HK-2 (cell line): ENCODE results near the gene SLC9C2.
"Not testable (repeated sequence)": the region's sequence is repeated elsewhere in the genome, so short reads cannot be mapped to it uniquely, and the experiment has no call there.

Source experiments
- DNase-seq: peaks from one replicate; pipeline ENCODE4 v3.0.0-alpha.2; 2018; ENCODE audit not compliant: unreplicated experiment

Gene SLC9C2

DNA sequence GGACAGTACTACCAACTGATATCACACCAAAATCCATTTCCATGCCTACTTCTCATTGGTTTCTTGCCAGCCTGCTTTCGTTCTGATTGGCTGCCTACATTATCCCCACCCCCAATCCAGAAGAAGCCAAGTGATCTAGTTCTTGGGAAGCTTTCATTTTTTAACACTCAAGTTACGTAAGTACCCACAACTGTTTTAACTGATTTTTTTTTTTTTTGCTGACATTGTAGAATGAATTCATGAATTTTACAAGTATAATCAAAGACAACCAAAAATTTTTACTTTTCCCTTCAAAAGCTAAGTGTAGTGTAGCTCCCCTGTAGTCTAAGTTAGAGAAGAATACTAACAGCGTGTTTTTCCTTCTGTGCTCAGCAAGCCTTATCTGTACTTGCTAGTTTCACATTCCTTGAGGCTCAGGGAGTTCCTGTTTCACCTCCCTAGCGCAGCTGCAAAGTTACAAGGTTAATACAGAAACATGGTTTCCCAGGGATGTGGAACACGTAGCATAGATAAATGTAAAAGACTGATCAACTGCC lies at the start of gene SLC9C2:
Gene SLC9C2, minus strand, starts transcription at position 17 of the 536 bp plus-strand sequence. CDS start 1,296 bp downstream, outside the sequence.
- DNase-seq = no peak

- no peak for DNase-seq
Measured at GRCh38 chr1:173648880-173649605, 46.2 kb upstream of the SLC9C2 start.

DNA sequence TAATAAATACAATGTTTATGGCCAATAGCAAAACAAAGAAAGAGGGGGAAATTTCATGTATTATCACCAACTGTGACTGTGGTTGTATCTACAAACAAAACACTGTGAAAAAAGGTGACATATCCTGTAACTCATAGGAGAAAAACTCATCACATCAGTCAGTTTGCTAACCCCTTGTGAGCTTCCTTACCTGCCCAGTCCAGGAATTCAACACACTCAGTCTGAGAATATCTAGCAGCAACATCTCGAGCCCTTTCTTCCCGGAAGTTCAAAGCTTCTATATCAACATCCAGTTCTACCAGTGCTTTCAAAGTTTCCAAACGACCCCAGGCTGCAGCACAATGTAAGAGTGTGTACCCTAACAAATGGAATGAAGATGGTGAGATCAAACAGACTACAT lies 43.8 kb upstream of the SLC9C2 start:
- DNase-seq = no peak

- not testable (repeated sequence) for DNase-seq
Measured at GRCh38 chr1:173642450-173643139, 39.7 kb upstream of the SLC9C2 start.

- no peak for DNase-seq
Measured at GRCh38 chr1:173639102-173639501, 36.2 kb upstream of the SLC9C2 start.

- no peak for DNase-seq
Measured at GRCh38 chr1:173638043-173639021, 35.5 kb upstream of the SLC9C2 start.

DNA sequence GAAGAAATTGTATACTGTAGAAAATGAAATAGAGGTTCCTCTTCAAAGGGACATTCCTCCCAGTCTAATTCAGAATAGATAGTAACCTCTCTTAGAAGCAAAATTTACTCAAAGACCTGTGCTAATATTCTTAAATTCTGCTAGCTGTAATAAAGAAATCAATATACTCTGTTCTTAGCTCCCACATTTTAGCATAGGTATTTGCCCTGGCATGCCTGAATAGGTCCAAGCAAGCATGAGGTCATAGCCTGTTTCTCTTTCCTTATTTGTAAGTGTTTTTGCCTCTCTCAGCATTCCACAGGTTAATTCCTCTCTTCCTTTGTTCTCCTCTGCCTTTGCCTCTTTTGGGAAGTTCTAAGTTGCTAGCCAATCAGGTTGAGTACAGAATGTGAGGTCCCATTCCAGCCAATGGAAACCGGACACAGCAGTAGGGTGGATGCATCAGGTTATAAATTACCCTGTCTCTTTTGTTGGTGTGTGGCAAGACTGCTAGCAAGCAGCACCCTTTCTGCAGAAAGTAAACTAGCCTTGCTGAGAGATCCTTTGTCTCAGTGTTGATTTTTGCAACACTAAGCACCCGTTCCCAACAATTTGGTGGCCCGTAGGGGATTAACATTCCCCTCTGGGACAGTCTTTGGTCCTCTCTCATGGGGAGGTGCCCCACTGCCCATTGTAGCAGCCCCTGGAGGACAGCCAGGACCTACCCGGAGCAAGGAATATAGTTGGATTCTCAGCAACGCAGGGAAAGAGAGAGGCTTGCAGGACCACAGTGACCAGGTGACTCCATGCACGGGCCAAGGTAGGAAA lies 34.6 kb upstream of the SLC9C2 start:
- not testable (repeated sequence) for DNase-seq

GRCh38 chr1:173635116-173635515 lies 32.2 kb upstream of the SLC9C2 start, which contains the start of gene TEX50:
TSS of gene TEX50 (plus strand) at chr1:173635338. CDS start at chr1:173635522, 184 bp downstream.
- DNase-seq = no peak

- no peak for DNase-seq
Measured at GRCh38 chr1:173628888-173629287, 26.0 kb upstream of the SLC9C2 start.

DNA sequence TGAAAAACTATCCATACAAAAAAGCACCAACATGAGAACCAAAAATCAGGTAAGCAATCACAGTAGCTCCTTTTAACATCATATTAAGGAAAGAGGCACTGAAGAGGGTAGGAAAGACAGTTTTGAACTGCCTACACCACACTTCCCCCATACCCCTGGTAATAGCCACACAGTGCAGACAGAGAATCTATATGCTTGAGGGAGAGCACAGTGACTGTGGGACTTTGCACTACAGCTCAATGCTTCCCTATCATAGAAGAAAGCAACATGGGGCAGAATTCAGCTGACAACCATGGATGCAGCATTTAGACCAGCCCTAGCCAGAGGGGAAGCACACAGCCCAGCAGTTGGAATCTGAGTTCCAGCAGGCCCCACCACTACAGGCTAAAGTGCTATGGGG lies 24.4 kb upstream of the SLC9C2 start:
- DNase-seq = no peak

DNA sequence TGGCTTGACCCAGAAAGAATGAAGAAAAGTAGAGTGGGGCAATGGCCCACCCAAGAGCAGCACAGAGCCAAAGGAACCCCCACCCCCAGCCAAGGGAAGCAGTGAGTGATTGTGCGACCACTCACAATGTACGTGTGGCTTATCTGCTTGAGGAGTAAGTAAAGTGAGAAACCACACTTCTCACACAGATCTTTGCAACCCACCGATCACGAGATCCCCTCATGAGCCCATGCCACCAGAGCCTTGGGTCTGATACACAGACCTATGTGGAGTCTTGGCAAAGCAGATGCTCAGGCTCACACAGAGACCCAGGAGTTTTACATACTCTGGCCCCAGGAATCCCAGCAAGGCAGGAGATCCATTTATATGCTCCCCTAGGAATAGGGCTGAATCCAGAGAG lies 14.0 kb upstream of the SLC9C2 start:
- DNase-seq = no peak

GRCh38 chr1:173613086-173613485 lies 10.2 kb upstream of the SLC9C2 start:
- not testable (repeated sequence) for DNase-seq

- no peak for DNase-seq
Measured at GRCh38 chr1:173608503-173609216, 5.8 kb upstream of the SLC9C2 start.

- no peak for DNase-seq
Measured at GRCh38 chr1:173601588-173601987, 1.3 kb downstream of the SLC9C2 start.

DNA sequence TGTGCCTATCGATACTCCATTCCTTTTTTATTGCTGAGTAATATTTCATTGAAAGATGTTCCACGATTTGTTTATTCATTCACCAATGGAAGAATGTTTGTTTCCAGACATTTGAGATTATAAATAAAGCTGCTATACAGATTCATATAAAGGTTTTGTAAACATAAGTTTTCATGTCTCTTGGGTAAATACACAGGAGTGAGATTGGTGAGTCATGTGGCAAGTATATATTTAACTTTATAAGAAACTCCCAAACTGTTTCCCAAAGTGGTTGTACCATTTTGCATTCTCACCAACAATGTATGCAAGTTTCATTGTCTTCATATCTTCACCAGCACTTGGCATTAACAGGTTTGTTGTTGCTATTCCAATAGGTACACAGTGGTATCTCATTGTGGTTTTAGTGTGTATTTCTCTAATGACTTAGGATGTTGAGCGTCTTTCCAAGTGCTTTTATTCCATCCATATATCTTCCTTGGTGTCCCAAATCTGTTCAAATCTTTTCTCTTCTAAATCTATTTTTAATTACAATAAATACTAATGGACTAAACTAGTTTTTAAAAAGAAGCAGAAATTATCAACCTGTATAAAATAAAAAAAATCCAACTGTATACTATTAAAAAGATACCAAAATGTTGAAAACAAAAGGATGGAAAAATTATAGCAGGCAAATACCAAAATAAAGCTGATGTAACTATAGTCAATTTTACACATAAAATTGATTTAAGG lies 6.6 kb downstream of the SLC9C2 start:
- no peak for DNase-seq

DNA sequence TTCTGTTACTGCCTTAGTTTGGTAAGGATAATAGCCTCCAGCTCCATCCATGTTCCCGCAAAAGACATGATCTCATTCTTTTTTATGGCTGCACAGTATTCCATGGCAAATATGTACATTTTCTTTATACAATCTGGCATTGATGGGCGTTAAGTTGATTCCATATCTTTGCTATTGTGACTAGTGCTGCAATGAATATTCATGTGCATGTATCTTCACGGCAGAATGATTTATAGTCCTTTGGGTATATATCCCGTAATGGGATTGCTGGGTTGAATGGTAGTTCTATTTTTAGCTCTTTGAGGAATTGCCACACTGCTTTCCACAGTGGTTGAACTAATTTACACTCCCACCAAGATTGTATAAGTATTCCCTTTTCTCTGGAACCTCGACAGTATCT lies 11.7 kb downstream of the SLC9C2 start:
- DNase-seq = not testable (repeated sequence)

DNA sequence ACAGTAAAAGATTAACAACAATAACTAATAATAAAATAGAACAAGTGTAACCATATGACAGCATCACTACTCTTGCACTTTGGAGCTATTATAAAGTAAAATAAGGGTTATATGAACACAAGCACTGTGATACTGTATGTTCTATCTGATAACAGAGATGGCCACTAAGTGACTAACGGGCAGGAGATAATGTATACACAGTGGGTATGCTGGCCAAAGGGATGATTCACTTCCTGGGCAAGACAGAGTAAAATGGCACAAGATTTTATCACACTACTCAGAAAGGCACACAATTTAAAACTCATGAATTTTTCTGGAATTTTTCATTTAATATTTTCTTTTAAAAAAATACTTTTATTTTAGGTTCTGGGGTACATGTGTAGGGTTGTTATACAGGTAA lies 12.3 kb downstream of the SLC9C2 start:
- no peak for DNase-seq

DNA sequence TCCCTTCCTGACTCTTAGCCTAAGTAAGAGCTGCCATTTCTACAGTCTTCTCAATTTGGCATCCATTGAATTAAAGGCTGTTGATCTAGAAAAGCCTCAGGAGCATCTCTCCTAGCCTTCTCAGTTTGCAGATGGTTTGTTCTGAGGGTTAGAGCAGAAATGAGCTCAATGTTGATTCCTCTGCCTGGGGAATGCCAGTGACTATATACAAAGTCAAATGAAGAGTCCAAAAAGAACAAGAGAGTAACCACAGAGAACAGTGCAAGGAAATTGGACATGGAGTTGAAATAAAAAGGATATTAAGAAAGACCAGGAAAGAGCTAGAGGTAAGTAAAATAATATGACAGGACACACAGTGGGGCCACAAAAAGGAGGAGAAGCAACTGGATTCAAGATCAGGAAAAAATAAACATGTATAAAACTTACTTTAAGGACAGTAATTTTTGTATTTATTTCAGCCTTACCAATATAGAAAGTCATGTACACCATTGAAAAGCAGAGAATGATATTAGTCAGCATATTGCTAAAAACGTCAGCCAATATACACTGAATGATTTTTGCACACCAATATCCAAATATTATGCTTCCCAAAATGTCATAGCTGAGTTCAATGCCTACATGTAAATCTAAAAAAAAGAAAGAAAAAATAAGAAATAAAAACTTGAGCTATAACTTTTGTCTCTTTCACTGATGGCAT lies 21.3 kb downstream of the SLC9C2 start:
- DNase-seq = no peak

DNA sequence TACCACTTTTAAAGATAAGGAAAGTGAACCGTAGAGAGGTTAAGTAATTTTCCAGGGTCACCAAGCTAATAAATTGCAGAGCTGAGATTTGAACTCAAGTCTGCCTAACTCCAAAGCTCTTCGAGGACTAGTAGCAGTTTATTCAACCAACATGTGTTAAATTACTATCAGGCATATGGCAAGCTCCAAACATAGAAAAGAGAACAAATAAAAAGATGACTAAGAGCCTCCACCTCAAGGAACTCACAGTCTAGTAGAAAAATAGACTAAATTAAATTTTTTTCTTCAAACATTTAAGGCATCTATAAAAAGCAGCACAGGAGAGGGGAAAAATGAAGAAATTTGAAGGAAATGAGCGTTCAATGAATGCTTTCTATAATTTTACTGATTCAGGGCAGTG lies 22.2 kb downstream of the SLC9C2 start:
- no peak for DNase-seq
